ENCODE measurements around the gene RRP9.
"Not testable (repeated sequence)": the region's sequence is repeated elsewhere in the genome, so short reads cannot be mapped to it uniquely, and the experiment has no call there.

RRP9 gene

DNA sequence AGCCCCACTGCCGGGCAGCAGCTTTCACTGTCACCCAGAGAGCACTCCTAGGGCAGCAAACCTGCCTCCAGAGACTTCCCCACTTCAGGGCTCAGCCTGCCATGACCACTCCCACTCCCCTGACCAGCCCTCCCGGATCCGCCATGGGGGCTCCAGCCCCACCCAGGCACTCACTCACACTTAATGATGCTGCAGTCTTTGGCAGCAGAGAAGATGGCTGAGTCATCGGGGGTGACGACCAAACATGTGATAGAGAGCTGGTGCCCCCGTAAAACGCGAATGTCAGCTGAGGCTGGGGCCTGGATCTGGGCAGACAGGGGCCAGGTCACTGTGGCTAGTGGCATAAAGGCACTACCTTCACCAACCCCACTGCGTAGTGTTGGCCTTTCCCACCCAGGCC, 4.7 kb downstream of the RRP9 start:
- no peak for DNase-seq

DNA sequence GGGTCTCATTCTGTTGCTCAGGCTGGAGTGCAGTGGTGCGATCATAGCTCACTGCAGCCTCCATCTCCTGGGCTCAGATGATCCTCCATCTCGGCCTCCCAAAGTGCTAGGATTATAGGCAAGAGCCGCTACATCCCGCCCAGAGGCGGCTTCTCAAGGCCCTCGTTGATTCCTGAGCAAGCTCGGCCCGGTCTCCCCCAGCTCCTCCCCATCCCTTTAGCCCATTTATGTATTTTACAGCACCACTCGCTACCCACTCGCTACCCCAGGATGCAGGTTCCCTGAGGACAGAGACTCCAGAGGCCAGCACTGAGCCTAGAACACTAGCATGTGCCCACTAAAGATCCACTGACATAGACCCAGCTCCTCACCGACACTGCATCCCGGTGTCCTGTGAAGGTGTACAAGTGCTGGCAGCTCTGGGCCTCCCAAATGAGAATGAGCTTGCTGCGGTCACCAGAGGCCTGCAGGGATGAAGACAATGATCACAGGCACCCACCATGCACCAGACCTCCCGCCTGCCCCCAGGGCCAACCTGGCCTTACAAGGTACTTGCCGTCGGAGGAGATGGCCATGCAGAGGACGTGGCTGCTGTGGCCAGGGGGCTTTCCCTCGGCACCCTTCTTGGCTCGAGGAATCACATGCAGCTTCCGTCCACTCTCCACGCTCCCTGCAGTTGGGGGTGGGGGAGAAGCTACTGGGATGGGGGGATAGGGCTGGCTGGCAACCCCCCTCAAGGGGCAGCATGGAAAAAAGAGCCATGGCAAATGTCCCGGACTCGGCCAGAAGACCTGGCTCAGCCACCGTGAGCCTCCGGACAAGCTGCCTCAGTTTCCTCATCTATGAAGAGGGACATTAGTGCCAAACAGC, 5.6 kb downstream of the RRP9 start:
- no peak for DNase-seq

DNA sequence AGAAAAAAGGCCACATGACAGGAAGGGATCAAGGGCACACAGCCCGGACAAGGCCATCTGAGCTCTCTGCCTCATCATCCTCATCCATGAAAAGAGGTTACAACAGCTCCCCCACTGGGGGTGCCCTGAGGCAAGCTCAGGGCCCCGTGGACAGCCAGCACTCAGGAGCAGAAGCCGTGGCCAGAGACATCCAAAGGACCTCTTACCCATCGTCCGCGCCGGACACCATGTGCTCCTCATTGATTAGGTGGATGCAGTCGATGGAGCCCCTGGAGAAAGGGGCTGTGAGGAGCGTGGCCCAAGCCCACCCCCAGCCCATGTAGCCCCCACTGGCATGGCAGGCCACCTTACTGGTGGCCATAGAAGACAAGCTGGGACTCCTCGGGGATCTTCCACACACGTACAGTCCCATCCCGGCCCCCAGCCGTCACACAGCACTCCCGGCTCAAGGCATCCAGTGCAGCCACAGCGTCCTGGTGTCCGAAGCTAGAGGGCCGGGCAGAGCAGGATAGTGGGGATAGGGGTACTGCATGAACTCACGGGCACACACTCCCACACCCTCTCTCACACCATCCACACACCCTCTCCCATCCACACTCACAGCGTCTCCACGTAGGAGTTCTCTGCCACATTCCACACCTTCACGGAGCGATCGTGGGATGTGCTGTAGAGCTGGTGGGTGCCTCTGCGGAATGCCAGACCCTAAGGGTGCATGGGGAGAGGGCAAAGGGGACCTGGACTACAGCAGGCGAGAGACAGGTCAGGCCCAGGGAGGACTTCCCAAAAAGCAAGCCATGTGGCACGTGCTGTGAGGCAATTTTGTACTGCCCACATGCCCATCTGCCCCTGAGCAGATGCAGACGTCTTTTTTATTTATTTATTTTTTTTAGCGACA, 6.5 kb downstream of the RRP9 start:
- DNase-seq = no peak

DNA sequence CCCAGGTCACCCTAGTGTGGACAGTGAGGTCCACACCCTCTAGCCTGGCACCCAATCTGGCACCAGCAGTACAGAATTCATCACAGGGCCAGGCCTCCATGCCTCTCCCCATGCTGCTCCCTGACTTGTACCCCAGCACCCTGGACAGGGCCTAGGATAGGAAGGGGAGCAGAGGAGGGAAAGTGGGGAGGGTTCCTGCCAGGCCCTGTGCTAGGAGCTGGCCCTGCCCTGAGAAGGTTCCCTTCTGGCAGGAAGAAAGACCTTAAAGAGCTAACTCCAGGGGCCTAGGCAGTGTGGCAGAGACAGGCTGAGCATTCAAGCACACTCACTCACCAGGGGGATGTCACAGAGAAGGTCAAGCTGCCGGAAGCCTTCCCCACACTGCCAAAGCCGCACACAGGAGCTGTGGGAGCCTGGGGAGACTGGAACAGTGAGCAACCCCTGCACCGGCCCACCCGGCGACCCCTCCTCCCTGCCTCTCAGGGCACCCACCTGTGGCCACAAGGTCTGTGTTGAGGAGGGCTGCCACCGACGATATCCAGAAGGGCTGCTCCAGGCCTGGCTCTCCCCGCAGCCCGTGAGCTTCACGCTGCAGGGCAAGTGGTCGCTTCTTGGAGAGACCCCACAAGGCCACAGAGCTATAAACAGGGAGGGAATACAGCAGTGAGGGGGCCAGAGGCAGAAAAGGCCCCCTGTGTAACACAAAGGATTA, 7.4 kb downstream of the RRP9 start:
- no peak for DNase-seq

DNA sequence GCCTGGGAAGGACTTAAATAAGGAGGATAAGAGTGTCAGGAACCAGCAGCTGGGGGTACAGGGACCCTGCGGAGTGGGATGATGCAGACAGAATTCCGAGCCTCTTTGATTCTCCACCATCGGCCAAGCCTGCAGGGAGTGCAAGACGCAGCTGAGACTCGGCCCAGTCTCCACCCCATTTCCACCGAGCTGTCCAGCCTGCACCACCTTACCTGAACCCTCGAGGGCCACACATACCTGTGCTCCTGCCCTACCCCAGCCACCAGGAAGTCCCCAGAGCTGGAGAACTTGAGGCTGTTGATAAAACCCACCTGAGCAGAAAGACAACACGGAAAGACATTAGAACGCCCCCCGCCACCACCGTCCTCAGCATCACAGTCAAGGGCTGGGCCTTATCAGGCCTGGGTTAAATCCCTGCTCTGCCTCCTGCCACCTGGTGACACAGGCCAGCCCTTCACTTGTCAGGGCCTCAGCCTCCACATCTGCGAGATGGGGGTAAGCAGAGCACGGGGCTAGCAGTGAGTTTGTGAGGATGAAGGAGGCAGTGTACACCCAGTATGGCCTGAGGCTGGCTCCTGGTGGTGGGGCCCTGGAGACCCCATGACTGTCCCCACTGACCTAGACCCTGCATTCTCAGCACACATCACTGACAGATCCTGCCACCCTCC, 8.1 kb downstream of the RRP9 start:
- no peak for DNase-seq

DNA sequence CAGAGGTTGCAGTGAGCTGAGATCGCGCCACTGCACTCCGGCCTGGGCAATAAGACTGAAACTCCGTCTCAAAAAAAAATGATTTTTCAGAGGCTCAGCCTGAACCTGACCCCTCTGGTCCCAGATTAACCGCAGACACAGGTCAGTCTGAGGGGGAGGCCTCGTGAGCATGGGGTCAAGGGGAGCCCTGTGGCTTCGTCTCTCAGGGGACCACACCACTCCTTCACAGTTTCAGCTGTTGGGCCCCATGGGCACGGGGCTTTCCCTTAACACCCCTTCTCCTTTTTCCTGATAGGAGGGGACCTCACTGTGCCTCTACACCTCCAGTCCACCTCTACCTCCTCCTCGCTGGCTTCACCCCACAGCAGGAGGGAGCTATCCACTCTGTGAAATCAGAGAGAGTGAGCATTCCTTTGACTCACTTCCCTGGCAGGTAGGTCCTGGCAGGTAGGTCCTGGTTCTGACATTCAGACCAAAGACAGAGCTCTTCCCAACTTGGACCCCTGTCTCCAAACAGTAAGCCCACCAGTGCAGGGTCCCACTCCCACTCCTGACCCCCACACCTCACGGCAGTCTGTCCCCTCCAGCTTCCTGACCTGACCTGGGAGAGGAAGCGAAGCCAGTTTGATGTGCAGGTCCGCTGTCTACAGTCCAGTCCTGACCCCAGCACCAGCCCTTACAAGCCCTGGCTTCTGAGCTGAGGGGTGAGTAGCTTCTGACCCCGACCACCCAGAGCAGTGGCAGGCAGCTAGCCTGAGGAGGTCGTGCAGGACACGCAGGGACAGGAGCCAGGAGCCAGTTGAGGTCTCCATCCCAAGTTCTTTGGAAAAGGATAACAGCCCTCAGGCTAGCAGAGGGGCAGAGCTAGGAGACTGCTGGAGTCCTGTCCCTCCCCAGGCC, 9.0 kb downstream of the RRP9 start:
- DNase-seq = no peak

DNA sequence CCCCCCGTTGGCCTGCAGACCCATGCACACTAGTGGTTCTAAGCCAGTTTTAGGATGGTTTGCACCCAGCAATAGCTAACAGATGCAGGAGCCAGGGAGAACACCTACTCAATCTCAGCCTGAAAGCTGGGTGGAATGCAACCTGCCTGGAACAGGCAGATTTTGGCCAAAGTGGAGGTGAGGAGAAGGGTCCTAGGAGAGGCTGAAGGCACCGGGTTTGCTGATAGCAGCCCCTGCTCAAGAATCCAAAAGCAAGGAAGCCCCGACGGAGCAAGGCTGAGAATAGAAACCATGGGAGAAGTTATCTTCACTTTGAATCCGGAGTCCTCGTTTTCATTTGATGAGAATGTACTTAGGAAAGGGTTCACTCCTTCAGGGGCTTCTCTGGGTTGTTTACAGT, 9.9 kb downstream of the RRP9 start:
- DNase-seq = no peak

DNA sequence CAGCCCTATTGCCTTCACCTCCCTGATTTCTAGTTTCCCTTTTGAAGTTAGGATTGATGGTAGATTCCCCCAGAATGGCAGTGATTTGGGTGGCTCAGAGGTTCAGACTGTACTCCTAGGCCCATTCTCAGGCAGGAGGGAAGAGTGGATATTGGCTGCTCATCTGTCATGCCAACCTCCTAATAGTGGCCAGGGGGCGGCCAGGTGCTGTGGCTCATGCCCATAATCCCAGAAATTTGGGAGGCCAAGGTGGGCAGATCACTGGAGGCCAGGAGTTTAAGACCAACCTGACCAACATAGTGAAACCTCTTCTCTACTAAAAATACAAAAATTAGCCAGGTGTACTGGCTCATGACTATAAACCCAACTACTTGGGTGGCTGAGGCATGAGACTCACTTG, 11.3 kb downstream of the RRP9 start:
- no peak for DNase-seq

DNA sequence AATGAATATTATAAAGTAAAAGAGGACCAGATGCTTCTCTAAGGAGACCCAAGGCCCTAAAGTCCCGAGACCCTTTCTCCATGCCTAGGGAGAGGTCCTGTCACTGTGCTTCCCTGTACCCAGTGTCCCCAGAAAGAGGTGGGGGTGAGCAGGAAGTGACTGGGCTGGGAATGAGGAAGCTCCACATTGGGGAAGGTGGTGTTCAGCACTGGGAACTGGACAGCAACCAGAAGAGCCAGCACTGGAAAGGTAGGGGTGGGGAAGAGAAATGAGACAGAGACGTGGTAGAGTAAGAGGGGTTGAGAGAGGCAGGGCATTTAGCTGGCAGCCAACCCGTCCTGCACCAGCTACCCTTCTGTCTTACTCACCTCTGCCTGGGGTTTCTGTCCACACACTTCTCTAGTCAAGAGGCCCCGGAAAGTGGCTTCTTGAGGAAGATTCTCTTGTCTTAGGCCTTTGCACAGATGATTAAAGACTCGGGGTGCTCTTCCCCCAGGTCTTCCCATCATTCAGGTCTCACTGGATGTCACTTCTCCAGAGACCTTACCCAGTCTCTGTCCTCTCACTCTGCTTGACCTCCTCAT, 12.2 kb downstream of the RRP9 start:
- DNase-seq = no peak

DNA sequence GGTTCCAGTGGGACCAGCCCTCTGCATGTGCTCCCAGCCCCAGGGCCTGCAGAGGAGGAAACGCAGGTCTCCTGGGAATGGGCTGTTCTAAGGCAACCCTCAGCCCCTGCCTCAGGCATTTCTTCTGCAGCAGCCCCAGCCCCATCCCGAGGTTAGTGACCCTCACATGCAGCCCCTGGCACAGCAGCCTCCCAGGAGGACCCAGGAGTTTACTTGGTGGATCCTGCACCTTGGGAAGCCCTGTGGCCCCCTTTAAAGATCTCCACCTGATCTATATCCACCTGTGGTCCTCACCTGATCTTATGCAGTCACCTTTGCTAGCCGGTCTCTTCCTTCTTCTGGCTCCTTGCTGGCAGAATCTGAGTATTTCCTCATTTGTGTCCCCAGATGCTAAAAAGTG, 12.7 kb downstream of the RRP9 start:
- DNase-seq = not testable (repeated sequence)

DNA sequence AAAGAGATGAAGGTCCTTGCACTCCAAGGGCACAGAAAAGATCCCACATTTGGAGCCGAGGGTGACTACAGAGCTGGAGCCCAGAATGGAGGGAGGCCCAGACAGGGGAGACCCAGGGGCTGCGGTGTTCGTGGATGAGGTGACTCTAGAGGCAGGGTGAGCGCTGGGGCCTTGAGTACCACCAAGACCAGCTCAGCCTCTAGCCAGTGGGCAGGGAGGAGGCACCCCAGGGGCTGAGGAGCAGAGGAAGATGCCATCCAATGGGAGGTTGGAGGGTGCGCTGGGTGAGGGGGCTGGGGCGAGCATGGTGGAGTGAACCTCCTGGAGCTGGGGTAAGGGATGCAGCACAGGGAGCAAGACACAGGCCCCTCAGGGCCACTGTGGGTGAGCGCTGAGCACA, 13.3 kb downstream of the RRP9 start:
- no peak for DNase-seq

DNA sequence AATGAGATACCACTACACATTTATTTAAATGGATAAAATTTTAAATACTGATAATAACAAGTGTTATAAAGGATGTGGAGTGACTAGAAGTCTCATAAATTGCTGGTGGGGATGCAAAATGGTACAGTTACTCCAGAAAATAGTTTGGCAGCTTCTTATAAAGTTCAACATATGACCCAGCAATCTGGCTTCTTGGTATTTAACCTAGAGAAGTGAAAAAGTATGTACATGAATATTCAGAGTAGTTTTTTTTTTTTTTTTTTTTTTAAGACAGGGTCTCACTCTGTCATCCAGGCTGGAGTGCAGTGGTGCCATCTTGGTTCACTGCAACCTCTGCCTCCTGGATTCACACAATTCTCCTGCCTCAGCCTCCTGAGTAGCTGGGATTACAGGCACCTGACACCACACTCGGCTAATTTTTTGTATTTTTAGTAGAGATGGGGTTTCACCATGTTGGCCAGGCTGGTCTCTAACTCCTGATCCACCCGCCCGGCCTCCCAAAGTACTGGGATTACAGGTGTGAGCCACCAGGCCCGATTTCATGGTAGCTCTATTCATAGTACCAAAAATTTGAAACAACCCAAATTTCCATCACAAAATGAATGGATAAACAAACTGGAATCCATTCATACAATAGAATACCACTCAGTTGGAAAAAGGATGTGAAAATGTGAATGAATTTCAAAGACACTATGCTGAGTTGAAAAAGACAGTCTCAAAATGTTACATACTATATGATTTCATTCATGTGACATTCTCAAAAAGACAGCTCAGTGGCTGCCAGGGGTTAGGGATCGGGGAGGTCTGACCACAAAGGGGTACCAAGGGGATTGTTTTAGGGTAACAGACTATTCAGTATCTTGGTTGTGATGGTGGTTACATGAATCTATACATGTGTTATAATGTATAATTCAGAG, 14.4 kb downstream of the RRP9 start:
- no peak for DNase-seq

DNA sequence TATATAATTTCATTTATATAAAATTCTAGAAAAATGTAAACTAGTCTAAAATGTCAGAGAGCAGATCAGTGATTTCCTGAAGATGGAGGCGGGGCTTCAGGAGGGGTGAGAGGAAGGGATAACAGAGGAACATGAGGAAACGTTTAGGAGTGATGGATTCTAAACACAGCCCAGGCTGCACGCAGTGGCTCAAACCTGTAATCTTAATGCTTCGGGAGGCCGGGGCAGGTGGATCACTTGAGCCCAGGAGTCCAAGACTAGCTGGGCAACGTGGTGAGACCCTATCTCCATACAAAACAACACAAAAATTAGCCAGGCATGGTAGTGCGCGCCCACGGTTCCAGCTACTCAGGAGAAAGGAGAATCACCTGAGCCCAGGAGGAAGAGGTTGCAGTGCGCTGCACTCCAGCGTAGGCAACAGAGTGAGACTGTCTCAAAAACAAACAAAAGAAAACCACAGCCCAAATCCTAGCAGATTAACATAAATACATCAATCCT, 20.6 kb downstream of the RRP9 start:
- no peak for DNase-seq

DNA sequence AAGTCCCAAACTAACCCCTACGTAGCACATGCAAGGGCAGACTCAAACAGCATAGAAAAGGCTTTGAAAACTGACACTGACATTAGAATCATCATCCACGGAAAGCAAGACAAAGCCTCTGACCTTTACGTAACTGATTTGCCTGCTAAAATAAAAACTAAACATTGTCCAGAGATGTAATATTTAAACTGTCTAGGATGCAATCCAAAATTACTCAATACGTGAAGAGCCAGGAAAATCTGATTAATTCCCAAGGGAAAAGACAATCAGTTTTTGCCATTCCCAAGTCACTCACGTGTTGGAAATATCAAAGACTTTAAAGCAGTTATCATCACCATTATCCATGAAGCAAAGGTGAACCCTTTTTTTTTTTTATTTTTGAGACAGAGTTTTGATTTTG, 25.3 kb downstream of the RRP9 start:
- DNase-seq = no peak

DNA sequence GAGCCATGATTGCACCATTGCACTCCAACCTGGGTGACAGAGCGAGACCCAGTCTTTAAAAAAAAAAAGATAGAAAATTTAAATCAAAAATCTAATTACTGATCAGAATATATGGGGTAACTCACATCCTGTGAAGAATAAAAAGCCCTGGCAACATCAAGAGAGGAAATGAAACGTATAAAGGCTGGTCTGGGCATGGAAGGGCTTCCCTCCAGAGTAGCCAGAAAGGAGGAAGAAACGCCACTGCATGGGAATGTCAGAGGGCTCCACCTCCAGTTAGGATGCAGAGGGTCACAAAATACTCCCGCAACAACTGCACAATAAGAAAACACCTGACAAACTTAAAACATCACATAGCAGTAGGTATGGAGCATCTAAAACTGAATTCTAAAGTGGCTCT, 33.7 kb downstream of the RRP9 start:
- DNase-seq = no peak

DNA sequence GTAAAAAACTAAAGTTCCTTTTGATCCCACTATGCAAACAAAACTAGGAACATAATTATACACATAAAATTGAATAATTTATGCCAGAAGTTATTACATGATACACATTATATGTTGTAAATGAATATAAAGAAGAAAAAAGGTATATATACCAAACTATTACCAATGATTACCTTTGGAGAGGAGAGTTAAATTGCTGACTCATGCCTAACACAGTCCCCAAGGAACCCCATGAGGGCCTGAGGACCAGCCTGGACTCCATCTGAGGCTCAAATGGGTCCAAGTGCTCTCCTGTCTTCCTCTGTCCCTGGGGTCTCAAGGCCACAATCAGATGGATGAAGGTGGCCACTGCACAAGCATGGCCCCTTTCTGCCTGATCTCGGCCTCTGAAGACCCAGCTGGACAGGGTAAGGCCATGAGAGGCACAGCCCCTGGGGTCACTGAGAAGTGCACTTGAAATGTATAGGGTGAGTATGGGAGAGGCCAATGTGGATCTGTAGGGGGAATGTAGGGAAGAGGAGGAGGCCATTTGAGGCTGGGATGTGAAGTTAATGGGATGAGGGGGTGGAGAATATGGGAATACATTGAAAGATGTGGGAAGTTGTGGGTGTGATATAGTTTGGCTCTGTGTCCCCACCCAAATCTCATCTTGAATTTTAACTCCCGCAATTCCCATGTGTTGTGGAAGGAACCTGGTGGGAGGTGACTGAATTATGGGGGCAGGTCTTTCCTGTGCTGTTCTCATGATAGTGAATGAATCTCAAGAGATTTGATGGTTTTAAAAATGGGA, 37.5 kb downstream of the RRP9 start:
- no peak for DNase-seq

DNA sequence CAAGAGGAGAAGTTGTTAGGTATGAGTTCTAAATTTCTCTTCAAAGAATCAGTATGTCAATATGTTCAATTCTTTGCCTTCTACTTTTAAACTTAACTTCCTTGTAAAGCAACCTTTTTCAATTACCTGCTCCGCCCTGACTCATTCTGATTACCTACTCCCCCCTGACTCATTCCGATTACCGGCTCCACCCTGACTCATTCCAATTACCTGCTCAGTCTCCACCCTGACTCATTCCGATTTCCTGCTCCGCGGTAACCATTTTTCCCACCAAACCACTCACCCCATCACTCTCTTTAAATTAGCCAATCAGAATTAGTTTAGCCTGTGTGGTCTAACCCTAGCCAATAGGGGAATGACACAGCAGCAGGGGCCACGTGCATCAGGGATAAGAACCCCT, 39.3 kb downstream of the RRP9 start:
- not testable (repeated sequence) for DNase-seq

DNA sequence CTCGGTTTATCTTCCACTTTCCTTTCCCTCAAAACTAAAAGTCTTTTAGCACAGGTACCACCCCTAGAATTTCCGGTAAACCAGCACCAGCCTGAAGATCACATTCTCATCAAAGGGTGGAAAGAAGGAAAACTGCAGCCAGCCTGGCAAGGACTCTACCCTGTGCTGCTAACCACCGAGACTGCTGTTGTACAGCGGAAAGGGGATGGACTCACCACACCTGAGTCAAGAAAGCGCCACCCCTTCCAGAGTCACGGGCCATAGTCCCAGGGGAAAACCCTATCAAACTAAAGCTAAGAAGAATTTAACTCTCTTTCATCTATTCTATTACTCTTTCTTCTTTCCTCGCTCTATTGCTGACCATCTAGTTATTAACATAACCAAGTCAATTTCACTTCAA, 41.7 kb downstream of the RRP9 start:
- not testable (repeated sequence) for DNase-seq

DNA sequence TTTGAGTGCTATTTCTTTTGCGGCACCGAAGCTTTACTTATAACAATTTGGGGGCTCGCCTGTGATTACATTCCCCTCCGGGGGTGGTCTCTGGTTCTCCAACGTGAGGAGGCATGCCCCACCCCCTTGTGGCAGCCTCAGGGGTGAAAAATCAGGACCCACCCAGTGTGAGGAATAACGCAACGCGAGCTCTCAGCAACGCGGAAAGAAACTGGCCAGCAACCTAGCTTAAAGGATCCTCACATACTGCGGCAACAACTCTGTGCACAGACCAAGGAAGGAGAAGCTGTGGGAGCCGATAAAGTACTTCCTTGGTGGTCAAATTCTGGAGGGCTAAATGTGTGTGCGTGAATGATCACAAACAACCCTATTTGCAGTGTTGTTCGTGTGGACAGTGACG, 44.3 kb downstream of the RRP9 start:
- DNase-seq = no peak

All from NCI-H1048 (cell line).